NCI-H774 (cell line): ENCODE measurements around the gene WNK3.
"Not testable (repeated sequence)": the region's sequence is repeated elsewhere in the genome, so short reads cannot be mapped to it uniquely, and the experiment has no call there.

Source experiments
- DNase-seq: peaks from one replicate; lab custom pipeline; 2025; lab: John Stamatoyannopoulos, UW

The WNK3 gene

GRCh38 chrX:54357414-54358377 is at the start of gene WNK3:
WNK3 (minus strand) TSS chrX:54358046.
- peak; percentile 76 for DNase-seq

GRCh38 chrX:54407266-54407665 is 49.4 kb upstream of the WNK3 start:
- DNase-seq, result no peak

- no peak for DNase-seq
Observed at GRCh38 chrX:54397113-54397512, 39.3 kb upstream of the WNK3 start.

- no peak for DNase-seq
Observed at GRCh38 chrX:54386314-54386713, 28.5 kb upstream of the WNK3 start.

GRCh38 chrX:54384661-54385060 is 26.8 kb upstream of the WNK3 start:
- not testable (repeated sequence) for DNase-seq

GRCh38 chrX:54359408-54359807 is 1.6 kb upstream of the WNK3 start:
- DNase-seq, result no peak

DNA sequence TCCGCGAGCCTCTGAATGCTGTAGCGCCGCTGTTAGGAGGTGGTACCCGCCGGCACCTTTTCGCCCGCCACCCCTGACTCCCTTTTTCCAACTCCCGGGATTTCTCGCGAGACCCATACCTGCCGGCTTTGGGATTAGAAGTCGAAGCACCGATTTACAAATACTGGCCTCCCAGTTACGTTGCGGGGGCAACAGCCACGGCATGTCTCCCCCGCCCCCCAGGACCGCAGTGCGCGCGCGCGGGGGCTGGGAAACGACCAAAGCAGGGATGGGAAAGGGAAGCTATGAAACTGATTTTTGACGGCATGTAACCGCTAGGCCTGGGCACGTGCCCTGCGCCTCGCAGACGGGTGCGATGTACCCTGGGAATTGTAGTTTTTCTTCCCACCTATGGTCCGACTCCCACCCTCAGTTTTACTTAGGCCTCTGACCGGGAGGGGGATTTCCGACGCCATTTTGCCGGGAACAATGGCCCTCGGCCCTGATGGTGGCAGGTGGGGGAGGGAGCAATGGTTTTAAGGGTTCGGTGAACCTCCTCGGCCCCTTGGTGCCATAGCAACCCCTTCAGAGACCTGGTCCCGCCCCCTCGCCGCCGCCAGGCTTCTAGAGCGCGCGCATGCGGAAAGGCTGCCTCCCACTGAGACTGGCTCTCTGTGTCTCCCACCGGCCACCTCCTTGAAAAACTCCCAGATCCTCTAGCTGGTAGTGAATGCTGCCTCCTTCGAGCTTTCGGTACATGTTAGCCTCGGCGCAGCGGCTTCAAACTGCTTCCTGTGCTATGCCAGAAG is 772 bp upstream of the WNK3 start:
- DNase-seq, result no peak

- DNase-seq, result no peak
Observed at GRCh38 chrX:54352677-54353076, 5.2 kb downstream of the WNK3 start.

DNA sequence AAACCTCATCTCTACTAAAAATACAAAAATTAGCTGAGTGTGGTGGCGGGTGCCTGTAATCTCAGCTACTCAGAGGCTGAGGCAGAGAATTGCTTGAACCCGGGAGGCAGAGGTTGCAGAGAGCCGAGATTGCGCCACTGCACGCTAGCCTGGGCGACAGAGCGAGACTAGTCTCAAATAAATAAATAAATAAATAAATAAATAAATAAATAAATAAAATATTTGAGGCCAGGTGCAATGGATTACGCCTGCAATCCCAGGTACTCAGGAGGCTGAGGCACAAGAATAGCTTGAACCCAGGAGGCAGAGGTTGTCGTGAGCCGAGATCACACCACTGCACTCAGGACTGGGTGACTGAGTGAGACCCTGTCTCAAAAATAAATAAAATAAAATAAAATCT is 20.5 kb downstream of the WNK3 start:
- not testable (repeated sequence) for DNase-seq

- no peak for DNase-seq
Observed at GRCh38 chrX:54325077-54325476, 32.8 kb downstream of the WNK3 start.

DNA sequence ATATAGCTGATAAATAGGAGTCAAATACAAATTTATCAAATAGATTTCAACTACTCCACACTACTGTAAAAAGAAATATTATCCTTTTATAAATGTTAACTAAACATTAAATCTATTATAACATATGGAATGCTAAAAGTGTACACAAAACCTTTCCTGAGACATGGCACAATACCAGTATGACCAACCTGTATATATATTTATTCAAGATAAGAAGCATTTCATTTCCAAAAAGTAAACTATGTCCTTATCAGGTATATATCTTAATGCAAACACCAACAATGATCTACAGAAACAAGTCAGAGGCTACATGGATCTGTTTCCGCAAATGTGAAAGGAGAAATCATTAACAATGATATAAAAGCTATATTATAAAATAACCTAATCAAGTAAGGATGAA is 37.8 kb downstream of the WNK3 start:
- no peak for DNase-seq

DNA sequence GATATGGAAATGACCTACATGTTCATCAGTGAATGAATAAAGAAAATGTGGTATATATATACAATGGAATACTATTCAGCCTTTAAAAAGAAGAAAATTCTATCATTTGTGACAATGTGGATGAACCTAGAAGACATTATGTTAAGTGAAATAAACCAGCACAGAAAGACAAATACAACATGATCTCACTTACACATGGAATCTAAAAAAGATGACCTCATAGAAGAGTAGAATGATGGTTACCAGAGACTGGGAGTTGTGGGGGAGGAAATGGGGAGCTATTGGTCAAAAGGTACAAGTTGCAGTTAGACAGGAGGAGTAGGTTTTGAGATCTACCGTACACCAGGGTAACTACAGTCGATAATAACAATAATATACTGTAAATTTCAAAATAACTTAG is 51.5 kb downstream of the WNK3 start:
- no peak for DNase-seq

GRCh38 chrX:54301516-54301915 is 56.3 kb downstream of the WNK3 start:
- DNase-seq, result no peak

GRCh38 chrX:54294306-54294705 is 63.5 kb downstream of the WNK3 start:
- DNase-seq, result no peak

DNA sequence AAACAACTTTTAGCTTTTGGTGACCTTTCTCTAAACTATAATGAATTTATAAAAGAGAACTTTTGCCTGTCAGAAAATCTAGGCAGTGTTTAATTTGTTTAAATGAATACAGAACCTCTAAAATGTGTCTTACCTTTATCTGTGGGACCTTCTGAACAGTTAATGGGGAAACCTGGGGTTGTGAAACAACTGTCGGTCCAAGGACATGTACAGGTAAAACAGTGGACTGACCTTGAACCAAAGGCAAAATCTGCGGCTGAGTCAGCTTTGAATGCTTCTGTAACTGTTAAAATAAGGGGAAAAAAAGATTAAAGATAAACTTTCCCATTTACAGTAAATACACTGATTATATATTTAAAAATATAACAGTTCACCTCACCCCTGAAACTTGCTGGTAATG is 65.1 kb downstream of the WNK3 start:
- no peak for DNase-seq

DNA sequence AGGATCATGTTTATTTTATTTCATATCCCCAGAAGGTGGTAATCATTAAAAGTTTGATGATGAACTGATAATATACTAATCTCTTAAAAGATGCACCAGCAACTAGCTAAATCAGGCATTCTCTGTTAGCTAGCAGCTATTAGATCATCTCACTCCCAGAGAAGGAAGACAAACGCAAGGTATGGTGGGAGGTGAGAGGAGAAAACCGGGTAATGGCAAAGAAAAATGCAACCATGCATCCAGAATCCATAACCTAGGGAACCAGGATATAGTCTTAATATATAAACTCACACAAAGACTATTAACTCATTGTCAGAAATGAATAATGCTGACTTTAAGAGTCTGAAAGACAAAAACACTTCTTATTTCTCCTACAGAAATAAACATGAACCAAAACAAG is 66.1 kb downstream of the WNK3 start:
- no peak for DNase-seq

DNA sequence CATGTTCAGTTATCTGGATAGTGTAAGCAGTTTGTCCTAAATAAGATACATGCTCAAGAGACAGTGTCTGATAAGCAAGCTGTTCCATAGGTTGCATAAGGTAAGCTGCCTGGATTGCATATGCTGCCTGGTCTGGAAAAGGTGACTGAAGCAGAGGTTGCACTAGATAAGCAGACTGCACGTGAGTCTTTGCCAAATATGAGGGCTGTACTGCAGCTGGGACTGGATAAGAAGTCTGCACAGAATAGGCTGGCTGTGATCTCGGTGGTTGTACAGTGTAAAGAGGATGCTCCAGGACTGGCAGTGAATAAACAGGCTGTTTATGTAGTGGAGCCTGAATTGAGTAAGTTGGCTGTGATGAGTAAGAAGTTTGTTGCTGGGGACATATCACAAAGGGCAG is 68.9 kb downstream of the WNK3 start:
- DNase-seq, result no peak

DNA sequence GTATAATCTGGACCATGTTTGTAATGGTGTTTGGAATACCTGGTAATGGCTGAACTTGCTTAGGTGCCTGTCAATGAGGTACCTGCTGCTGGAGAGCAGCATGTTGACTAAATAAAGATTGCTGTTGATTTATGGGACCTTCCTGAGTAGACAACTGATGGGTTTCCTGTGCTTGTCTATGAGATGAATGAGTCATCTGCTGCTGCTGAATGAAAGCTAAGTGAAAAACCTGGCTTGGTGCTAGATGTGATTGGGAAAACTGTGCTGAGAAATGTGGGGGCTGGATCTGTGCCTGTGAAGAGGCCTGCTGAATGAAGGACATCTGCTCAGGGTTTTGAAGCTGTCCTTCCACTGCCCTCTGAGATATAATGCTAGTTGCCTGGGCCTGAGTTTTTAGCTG is 69.6 kb downstream of the WNK3 start:
- DNase-seq, result no peak

DNA sequence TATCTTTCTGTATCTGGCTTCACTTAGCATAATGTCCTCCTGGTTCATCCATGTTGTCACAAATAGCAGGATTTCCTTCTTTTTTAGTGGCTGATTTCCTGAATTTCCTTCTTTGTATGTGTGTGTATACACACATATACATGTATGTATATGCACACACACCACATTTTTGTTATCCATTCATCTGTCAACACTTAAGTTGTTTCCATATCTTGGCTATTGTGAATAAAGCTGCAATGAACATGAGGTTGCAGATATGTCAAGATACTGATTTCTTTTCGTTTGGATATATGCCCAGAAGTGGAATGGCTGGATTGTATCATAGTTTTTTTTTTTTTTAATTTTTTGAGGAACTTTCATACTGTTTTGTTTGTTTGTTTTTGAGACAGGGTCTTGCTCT is 76.2 kb downstream of the WNK3 start:
- DNase-seq, result no peak

- DNase-seq, result no peak
Observed at GRCh38 chrX:54280466-54280865, 77.4 kb downstream of the WNK3 start.

DNA sequence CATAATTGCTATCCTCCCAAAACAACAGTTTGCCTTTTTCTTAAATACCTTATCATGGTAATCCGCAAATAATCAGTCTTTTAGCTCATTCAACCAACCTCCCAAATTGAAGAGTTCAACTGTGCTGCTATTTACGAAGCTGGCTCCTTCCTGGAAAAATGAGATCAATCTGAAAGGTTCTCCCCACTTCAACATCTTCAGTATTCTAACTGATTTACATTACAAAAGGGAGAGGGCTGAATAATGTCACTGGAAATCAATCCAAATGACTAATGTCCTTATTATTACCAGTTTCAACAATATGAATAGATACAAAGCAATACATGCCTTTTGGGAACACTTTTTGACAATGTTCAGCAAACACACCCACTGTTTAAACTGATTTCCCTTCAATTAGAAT is 86.2 kb downstream of the WNK3 start:
- no peak for DNase-seq

DNA sequence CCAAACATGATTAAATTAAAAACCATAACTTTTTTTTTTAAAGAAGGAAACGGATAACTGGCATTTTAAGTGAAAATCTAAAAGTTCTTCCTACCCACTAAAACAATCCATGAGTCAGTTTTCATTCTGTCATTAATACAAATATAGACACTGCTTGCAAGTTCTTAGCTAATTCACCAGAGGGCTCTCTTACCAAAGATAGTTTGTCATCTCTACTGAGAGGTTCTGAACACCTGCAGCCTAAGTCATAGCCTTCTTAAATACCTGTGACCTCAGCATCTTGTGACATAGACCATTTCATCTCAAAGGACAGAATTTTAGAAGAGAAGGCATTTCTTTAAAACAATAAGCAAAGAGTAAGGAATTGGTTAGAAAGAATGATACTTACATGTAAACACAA is 109.5 kb downstream of the WNK3 start:
- no peak for DNase-seq

DNA sequence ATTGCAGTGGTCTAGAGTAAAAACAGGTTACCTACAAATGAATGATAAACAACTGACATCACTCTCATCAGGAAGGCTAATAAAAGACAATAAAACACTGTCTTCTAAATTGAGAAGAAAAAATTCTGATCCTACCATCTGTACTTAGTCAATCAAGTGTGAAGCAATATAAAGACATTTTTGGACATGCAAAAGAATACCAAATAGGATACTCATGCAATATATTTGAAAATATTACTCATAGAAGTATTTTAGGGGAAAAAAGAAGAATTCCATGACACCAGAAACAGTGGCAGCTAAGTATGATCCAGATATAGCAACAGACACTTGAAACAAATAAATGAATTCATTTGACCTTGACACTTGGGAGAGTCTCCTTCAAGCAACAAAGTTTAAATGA is 111.0 kb downstream of the WNK3 start:
- no peak for DNase-seq
